LNCAP (cell line): Measurements from ENCODE around the gene USP17L29.
A peak's percentile ranks its signal among the peaks of the same experiment; 100 is the strongest.
"Not testable (repeated sequence)": the region's sequence is repeated elsewhere in the genome, so short reads cannot be mapped to it uniquely, and the experiment has no call there.

Experiments
- TF ChIP-seq, protein P1 (sequence below): fragments of 450-650 bp; IDR thresholded peaks from 2 replicates; pipeline ENCODE4 v1.5.1; 2017; ENCODE audit warnings: mild to moderate bottlenecking

USP17L29 gene

GRCh38 chr4:9362829-9363228 is 9.4 kb downstream of the USP17L29 start, which contains the start of gene USP17L30:
USP17L30 (plus strand) TSS chr4:9363129; CDS start chr4:9363129, 0 bp downstream.
- TF ChIP-seq, protein P1, sequence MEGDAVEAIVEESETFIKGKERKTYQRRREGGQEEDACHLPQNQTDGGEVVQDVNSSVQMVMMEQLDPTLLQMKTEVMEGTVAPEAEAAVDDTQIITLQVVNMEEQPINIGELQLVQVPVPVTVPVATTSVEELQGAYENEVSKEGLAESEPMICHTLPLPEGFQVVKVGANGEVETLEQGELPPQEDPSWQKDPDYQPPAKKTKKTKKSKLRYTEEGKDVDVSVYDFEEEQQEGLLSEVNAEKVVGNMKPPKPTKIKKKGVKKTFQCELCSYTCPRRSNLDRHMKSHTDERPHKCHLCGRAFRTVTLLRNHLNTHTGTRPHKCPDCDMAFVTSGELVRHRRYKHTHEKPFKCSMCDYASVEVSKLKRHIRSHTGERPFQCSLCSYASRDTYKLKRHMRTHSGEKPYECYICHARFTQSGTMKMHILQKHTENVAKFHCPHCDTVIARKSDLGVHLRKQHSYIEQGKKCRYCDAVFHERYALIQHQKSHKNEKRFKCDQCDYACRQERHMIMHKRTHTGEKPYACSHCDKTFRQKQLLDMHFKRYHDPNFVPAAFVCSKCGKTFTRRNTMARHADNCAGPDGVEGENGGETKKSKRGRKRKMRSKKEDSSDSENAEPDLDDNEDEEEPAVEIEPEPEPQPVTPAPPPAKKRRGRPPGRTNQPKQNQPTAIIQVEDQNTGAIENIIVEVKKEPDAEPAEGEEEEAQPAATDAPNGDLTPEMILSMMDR: not testable (repeated sequence)

- TF ChIP-seq, protein P1: peak; percentile 74
Observed at GRCh38 chr4:9381012-9381534, 27.6 kb downstream of the USP17L29 start.

DNA sequence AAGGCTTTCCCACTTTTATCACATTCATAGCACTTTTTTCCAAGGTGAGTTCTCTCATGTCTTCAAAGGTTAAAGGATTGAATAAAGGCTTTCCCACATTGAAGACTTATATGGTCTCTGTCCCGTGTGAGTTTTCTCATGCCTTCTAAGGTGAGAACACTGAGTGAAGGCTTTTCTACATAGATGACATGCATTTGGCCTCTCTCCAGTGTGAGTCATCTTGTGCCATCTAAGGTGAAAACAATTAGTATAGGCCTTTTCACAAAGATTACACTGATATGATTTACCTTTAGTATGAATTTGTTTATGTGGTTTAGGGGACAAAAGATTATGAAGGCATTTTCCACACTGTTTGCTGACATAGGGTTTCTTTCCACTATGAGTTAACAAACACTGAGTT is 30.7 kb downstream of the USP17L29 start:
- TF ChIP-seq, protein P1: no peak
